ENCODE data around the gene GRIK2. TPM values are rescaled to one million over a fixed set of nuclear protein-coding genes. Genes with fewer than 3 reads are reported as not detected.

GRIK2 gene
- total RNA-seq, 4 donors from 2014 or later, result 0.30 to 4.1 (median 1.3) TPM

DNA sequence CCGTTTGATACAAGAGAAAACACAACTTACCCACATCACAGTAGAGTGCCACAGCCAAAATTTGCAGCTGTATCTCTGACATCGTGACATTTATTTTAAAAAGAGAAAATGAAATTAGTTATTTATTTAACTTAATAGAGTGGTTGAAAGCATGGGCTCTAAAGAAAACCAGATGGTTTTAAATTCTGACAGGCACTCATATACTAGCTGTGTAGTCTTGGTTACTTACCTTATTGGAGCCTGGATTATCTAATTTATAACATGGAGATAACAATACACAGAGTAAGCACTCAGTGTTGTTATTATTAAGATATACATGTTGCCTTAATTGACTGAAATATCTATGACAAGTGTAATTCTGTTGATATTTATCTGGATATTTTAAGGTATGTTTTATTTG lies 334.9 kb downstream of the GRIK2 start:
- no peaks in the 10 kb centered on the region for H3K36me3 ChIP-seq
- 78% methylated on average over 2 of the region's 2 CpGs for WGBS
- TF ChIP-seq POLR2A (IDR thresholded peaks at IDR 0.05), result no peak
- TF ChIP-seq, protein P1, sequence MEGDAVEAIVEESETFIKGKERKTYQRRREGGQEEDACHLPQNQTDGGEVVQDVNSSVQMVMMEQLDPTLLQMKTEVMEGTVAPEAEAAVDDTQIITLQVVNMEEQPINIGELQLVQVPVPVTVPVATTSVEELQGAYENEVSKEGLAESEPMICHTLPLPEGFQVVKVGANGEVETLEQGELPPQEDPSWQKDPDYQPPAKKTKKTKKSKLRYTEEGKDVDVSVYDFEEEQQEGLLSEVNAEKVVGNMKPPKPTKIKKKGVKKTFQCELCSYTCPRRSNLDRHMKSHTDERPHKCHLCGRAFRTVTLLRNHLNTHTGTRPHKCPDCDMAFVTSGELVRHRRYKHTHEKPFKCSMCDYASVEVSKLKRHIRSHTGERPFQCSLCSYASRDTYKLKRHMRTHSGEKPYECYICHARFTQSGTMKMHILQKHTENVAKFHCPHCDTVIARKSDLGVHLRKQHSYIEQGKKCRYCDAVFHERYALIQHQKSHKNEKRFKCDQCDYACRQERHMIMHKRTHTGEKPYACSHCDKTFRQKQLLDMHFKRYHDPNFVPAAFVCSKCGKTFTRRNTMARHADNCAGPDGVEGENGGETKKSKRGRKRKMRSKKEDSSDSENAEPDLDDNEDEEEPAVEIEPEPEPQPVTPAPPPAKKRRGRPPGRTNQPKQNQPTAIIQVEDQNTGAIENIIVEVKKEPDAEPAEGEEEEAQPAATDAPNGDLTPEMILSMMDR (IDR thresholded peaks at IDR 0.05), result no peak

GRCh38 chr6:101728956-101729355 lies 335.4 kb downstream of the GRIK2 start:
- Histone ChIP-seq H3K9me3 (no peaks in the 10 kb centered on the region), H3K4me3 (no peak overlapping the region), H3K27me3 (no peaks in the 10 kb centered on the region), H3K36me3 (no peaks in the 10 kb centered on the region), H3K27ac (no peak overlapping the region), H3K4me1 (no peaks in the 10 kb centered on the region)
- DNase-seq (ENCODE audit: low spot score in 2 of 2), result no peak
- TF ChIP-seq, protein P1 (IDR thresholded peaks at IDR 0.05), result no peak
- TF ChIP-seq POLR2A (IDR thresholded peaks at IDR 0.05) (no peak), EP300 (IDR thresholded peaks at IDR 0.05) (no peak), POLR2AphosphoS5 (IDR thresholded peaks at IDR 0.05) (no peak)

More for the DNA sequence above, 334.9 kb downstream of the GRIK2 start:
- H3K27me3 ChIP-seq, result no peaks in the 10 kb centered on the region
- no peak for DNase-seq (ENCODE audit: low spot score in 2 of 2)
- no peak overlapping the region for H3K27ac ChIP-seq
- no peaks in the 10 kb centered on the region for H3K9me3 ChIP-seq
- H3K4me3 ChIP-seq, result no peak overlapping the region
- H3K4me1 ChIP-seq, result no peaks in the 10 kb centered on the region

DNA sequence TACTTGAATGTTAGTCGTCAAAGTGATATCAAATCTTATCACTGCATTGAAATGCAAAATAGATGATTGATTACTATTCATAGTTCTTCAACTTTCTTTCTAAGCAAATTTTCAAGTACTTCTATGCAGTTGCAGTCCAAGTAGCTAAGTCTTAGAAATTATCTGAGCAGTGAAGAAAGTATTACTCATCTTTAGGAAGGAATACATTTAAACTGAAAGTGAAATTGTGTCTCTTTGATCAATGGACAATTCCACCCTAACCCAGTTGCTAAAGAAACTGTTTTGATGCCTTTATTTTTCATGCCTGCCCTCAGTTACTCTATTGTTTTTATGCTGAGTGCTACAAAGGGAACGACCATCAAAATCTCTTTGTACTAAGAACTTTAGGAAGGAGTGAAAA lies 337.4 kb downstream of the GRIK2 start:
- H3K9me3 ChIP-seq, result no peaks in the 10 kb centered on the region
- WGBS, result 47% methylated on average over 2 of the region's 2 CpGs
- no peaks in the 10 kb centered on the region for H3K27me3 ChIP-seq
- H3K4me1 ChIP-seq, result no peaks in the 10 kb centered on the region
- no peak for TF ChIP-seq POLR2AphosphoS5 (IDR thresholded peaks at IDR 0.05)
- no peak for TF ChIP-seq POLR2A (IDR thresholded peaks at IDR 0.05)
- TF ChIP-seq, protein P1 (IDR thresholded peaks at IDR 0.05), result no peak
- TF ChIP-seq EP300 (IDR thresholded peaks at IDR 0.05), result no peak
- no peak overlapping the region for H3K4me3 ChIP-seq
- H3K27ac ChIP-seq, result no peak overlapping the region
- no peak for DNase-seq (ENCODE audit: low spot score in 2 of 2)
- no peaks in the 10 kb centered on the region for H3K36me3 ChIP-seq

- Histone ChIP-seq H3K27ac (no peak overlapping the region), H3K36me3 (no peaks in the 10 kb centered on the region), H3K4me3 (no peak overlapping the region), H3K27me3 (no peaks in the 10 kb centered on the region), H3K4me1 (no peaks in the 10 kb centered on the region), H3K9me3 (no peaks in the 10 kb centered on the region)
- no peak for DNase-seq (ENCODE audit: low spot score in 2 of 2)
- no peak for TF ChIP-seq EP300 (IDR thresholded peaks at IDR 0.05)
- TF ChIP-seq, protein P1 (IDR thresholded peaks at IDR 0.05), result no peak
- TF ChIP-seq POLR2AphosphoS5 (IDR thresholded peaks at IDR 0.05), result no peak
- no peak for TF ChIP-seq POLR2A (IDR thresholded peaks at IDR 0.05)
Observed at GRCh38 chr6:101733899-101734298, 340.4 kb downstream of the GRIK2 start.

DNA sequence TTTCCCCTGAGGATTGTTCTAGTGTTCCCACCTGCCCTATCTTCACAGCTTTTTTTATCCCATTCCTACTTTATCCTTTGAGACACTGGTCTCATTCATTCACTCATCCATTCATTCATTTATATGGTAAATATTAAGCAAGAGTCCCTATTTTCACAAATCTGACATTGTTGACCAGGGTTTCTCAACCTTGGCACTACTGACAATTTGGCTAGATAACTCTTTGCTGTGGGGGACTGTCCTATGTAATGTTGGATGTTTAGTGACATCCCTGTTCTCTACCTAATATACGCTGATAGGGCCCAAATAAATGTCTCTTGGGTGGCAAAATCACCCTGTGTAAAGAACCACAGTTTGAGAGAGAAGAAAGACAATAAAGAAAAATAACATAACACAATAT lies 345.0 kb downstream of the GRIK2 start:
- DNase-seq (ENCODE audit: low spot score in 2 of 2), result no peak
- 90% methylated on average over 1 of the region's 1 CpG for WGBS
- TF ChIP-seq EP300 (IDR thresholded peaks at IDR 0.05), result no peak
- TF ChIP-seq, protein P1 (IDR thresholded peaks at IDR 0.05), result no peak
- no peak for TF ChIP-seq POLR2A (IDR thresholded peaks at IDR 0.05)
- no peak for TF ChIP-seq POLR2AphosphoS5 (IDR thresholded peaks at IDR 0.05)

More for the DNA sequence above, 345.0 kb downstream of the GRIK2 start:
- H3K9me3 ChIP-seq, result no peaks in the 10 kb centered on the region
- no peaks in the 10 kb centered on the region for H3K27me3 ChIP-seq
- no peak overlapping the region for H3K4me3 ChIP-seq
- H3K4me1 ChIP-seq, result no peaks in the 10 kb centered on the region
- H3K27ac ChIP-seq, result no peak overlapping the region
- no peaks in the 10 kb centered on the region for H3K36me3 ChIP-seq

Data from suprapubic skin (tissue), 4 donors.